ENCODE results near the gene AQP2.
A peak's percentile ranks its signal among the peaks of the same experiment; 100 is the strongest.

DNA sequence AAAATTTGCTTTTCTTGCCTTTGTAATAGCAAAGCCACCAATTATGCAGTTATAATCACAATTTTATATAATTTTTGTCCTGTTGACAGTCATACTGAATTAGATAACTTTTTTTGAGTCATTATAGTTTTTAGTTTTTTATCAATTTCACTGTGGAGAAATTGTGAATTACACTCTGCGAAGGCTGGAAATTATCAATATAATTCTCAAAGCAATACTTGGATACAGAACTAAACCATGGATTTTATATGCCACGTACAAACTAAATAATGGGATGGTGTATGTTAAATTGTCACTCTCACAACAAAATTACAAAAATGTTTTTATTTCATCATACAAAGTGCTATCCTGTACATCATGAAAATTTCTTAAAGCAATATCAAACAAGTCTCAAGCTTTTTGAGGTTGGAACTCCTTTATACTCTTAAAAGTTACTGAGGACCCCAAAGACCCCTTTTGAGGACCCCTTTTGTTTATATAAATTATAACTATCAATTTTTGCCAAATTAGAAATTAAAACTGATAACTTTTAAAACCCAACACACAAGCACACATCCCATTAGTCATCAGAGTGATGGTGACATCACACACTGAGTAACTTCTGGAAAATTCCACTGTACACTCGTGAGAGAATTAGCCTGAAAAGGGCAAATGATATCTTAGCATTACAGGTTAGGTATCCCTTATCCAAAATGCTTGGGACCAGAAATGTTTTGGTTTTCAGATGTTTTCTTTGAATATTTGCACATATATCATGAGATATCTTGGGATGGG, 19.8 kb upstream of the AQP2 start:
- TF ChIP-seq CHD2 (IDR thresholded peaks at IDR 0.05; ENCODE audit: low read length, partially characterized antibody): no peak
- TF ChIP-seq RAD21 (IDR thresholded peaks at IDR 0.05; ENCODE audit: low read length): no peak
- no peak for TF ChIP-seq NFIC (IDR thresholded peaks at IDR 0.05; ENCODE audit: borderline replicate concordance)
- TF ChIP-seq, protein P1, sequence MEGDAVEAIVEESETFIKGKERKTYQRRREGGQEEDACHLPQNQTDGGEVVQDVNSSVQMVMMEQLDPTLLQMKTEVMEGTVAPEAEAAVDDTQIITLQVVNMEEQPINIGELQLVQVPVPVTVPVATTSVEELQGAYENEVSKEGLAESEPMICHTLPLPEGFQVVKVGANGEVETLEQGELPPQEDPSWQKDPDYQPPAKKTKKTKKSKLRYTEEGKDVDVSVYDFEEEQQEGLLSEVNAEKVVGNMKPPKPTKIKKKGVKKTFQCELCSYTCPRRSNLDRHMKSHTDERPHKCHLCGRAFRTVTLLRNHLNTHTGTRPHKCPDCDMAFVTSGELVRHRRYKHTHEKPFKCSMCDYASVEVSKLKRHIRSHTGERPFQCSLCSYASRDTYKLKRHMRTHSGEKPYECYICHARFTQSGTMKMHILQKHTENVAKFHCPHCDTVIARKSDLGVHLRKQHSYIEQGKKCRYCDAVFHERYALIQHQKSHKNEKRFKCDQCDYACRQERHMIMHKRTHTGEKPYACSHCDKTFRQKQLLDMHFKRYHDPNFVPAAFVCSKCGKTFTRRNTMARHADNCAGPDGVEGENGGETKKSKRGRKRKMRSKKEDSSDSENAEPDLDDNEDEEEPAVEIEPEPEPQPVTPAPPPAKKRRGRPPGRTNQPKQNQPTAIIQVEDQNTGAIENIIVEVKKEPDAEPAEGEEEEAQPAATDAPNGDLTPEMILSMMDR (IDR thresholded peaks at IDR 0.05): peak; percentile 34; the same call in 1 of the 2 replicates
- TF ChIP-seq EZH2phosphoT487 (IDR thresholded peaks at IDR 0.05; ENCODE audit: borderline replicate concordance, low read depth): no peak
- TF ChIP-seq RXRA (IDR thresholded peaks at IDR 0.05; ENCODE audit: borderline replicate concordance, low read depth): no peak
- TF ChIP-seq TAF1 (IDR thresholded peaks at IDR 0.05; ENCODE audit: borderline replicate concordance, low read depth, low read length): no peak
- TF ChIP-seq, protein P2, sequence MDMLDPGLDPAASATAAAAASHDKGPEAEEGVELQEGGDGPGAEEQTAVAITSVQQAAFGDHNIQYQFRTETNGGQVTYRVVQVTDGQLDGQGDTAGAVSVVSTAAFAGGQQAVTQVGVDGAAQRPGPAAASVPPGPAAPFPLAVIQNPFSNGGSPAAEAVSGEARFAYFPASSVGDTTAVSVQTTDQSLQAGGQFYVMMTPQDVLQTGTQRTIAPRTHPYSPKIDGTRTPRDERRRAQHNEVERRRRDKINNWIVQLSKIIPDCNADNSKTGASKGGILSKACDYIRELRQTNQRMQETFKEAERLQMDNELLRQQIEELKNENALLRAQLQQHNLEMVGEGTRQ (IDR thresholded peaks at IDR 0.05; ENCODE audit: borderline replicate concordance, low read depth, low read length): no peak
- TF ChIP-seq, protein P3, sequence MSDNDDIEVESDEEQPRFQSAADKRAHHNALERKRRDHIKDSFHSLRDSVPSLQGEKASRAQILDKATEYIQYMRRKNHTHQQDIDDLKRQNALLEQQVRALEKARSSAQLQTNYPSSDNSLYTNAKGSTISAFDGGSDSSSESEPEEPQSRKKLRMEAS (IDR thresholded peaks at IDR 0.05; ENCODE audit: low read depth): 0 out of 2 replicates have a peak, but pooled peaks have one; percentile 23
- no peak for TF ChIP-seq RFX5 (IDR thresholded peaks at IDR 0.05; ENCODE audit: low read length)

Measured in SK-N-SH (cell line).